COLO668 (cell line): ENCODE data around the gene TICAM2.

Experiments
- DNase-seq: peaks from one replicate; lab custom pipeline; 2025; ENCODE audit not compliant: unreplicated experiment; lab: John Stamatoyannopoulos, UW

The TICAM2 gene

GRCh38 chr5:115573133-115573532, 29.1 kb downstream of the TICAM2 start:
- DNase-seq: no peak

DNA sequence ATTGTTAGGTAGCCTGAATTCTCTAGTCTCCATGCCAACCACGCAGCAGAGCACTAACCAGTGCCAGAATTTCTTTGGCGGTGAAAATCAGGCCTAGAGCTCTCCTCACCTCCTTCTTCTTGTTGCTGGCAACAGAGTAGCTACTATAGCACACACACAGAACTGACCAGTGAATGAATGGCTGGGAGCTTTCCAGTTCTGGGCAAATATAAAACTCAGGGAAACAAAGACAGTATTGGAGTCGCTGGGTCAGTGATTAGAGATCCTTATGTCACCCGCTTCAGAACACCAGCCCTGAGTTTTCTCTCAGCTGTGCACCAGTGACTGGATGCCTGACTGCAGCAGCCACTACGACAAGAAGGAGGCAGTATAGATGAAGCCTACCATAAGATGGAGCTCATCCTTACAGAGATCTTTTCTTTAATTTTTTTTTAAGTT, 30.8 kb downstream of the TICAM2 start:
- no peak for DNase-seq

GRCh38 chr5:115568668-115569067, 33.6 kb downstream of the TICAM2 start:
- no peak for DNase-seq

DNA sequence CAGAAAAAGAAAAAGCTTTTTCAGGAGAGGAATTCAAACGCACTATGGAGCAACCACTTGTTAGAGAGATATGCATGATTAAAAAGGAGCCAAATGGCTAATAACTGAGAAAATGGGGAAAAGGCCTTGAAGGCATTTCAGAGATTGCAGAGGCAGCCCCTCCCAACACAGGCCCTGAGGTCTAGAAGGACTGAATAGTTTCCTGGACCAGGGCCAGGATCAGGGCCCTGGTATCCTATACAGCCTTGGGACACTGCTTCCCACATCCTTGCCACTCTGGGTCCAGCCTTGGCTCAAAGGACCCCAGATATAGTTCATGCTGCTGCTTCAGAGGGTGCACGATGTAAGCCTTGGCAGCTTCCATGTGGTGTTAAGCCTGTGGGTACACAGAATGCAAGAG, 37.0 kb downstream of the TICAM2 start:
- no peak for DNase-seq

- DNase-seq: no peak
Observed at GRCh38 chr5:115561176-115561575, 41.1 kb downstream of the TICAM2 start.

- no peak for DNase-seq
Observed at GRCh38 chr5:115559524-115559923, 42.8 kb downstream of the TICAM2 start.

- no peak for DNase-seq
Observed at GRCh38 chr5:115558388-115558956, 43.8 kb downstream of the TICAM2 start.

DNA sequence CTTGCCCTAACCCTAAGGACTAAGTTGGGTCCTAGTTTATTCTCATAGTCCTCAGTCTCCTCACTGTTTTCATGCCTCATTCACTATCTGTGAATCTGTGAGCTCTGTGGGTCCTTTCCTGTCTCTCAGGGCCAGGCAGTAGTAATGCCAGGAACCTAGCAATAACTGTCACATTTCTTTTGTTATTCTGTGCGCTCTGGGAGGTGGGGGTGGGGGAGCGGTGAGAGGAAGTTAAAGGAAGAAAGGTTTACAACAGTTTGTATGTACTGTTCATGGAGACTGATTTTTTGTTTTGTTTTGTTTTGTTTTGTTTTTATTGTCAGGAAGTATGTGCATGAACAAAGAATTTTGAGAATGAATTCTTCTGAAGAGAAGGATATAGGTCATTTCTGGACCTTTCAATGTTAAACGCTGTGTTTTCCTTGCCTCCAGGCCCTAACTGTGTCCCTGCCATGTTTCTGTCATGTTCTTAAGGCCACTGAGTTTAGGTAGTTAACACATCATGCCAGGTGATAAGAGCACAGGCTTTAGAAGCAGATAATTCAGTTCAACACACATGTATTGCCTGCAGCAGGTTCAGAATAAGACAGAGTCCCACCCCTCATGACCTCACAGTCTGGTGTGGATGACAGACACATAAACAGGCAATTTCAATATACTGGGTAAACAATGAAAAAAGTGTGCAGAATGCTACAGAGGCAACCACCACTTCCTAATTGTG, 44.5 kb downstream of the TICAM2 start:
- DNase-seq: no peak

DNA sequence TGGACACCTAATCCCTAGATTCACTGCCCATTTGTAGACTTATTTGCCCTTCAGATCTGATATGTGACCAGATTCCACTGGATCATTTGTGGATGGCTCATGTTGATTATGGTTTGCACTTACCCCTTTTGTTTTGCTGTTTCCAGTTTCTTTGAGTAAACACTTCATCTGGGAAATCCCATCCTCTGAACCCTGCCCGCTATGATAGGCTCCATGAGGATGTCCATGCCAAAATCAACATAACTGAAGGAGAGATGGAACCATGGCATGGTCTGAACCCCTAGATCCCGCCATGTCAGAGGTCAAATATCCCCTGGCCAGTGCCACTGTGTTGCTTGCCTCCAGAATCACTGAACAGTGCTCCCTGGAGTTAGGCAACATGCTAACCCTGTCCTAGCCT, 46.0 kb downstream of the TICAM2 start:
- DNase-seq: no peak

DNA sequence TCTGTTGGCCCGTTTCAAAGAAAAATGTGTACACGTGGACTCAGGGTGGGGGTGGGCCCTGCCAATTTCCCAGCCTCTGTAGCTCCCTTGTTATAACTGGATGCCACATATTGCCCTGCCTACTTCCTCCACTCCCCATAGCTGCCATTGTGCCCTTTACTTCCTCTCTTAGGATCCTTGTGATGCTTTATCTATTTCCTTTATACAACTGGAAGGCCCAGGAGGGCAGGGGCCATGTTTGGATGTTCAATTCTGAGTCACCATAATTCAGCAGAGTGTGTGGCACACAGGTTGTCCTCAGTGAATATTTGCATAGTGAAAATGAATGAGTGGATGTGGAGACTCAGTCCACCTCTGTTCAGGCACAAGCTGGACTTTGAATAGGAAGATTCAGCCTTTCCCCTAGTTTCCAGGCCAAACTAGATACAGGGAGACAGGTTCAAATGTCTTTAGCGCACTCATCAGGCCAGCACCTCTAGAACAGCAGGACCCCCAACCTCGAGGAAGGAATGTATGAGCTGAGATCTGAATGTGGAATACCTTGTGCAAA, 47.1 kb downstream of the TICAM2 start:
- DNase-seq: no peak

GRCh38 chr5:115553082-115553481, 49.2 kb downstream of the TICAM2 start:
- DNase-seq: no peak

- DNase-seq: no peak
Observed at GRCh38 chr5:115551415-115551814, 50.9 kb downstream of the TICAM2 start.

- DNase-seq: no peak
Observed at GRCh38 chr5:115549154-115549553, 53.1 kb downstream of the TICAM2 start.

DNA sequence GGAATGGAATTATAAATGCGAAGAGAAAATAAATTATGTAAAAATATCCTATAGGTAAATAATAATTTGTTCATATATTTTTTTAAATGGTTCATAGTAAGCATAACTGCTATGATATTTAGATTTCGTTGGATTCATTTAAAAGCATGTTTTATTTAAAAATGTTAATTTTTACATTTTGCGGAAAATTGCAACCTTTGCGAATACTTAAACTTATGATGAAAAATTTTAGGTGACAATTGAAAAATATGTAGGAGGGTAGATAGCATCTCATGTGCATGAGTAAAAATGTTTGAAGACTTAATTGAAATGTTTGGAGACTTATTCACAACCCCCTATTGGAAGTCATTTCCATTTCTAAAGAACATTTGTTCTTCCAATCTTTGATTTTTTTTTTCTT, 53.6 kb downstream of the TICAM2 start:
- no peak for DNase-seq

DNA sequence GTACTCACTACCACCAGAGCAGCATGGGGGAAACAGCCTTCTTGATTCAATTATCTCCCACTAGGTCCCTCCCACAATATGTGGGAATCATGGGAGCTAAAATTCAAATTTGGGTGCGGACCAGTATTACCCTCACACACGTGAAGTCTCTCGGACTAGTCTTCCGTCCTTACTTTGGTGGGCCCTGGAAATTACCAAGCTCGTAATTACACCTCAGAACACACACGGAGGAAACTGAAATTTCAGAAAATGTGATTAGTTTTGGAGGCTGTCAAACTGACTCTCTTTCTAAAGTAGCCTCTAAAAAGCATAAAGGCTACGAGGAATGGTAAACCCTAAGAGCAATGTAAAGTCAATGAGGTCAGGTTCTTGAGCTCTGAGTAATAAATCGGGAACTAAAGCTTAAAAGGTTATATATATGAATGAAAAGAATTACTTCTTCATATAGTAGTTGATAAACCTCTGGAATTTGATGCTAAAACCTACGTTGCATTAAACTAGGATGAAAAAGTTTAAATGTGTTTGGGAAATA, 56.9 kb downstream of the TICAM2 start:
- DNase-seq: no peak

DNA sequence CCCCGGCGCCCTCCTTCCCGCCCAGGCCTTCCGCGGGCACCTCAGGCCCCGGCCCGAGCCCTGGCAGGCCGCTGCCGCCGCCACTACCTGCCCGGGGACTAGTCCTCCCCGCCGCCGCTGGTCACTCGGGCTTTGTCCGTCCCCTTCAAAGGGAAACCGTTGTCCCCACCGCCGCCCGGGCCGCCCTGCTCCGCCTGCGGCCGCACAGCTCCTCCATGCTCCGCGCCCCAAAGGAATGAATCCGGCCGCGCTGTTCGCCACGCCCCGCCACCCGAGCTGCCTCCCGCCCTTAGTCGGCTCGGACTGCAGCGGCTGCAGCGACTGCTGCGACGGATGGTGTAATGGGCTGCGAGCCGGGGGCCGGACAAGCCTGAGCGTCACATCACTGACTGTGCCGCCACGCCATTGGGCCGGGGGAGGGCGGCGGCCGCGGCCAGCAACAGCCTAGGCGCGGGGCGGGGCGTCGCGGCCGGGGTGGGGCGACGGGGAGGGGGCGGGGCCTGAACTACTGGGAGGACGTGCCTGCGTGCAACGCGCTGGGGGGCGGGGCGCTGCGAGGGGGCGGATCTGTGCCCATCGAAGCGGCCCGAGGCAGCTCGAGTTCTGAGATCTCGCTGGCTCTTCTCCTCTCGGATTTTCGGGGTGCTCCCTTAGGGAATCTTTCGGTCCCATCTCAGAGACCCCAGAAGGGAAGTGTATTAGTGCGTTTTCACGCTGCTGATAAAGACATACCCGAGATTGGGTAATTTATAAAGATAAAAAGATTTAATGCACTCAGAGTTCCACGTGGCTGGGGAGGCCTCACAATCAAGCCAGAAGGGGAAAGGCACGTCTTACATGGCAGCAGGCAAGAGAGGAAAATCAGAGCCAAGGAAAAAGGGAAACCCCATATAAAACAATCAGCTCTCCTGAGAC, 57.6 kb downstream of the TICAM2 start, which contains the start of gene FEM1C:
Gene FEM1C, minus strand, starts transcription at position 340 of the 915 bp plus-strand sequence. CDS start 1,282 bp downstream, outside the sequence.
- DNase-seq: peak; percentile 93

GRCh38 chr5:115544043-115544435, 58.2 kb downstream of the TICAM2 start:
- peak; percentile 35 for DNase-seq

- no peak for DNase-seq
Observed at GRCh38 chr5:115543365-115544042, 58.8 kb downstream of the TICAM2 start.

DNA sequence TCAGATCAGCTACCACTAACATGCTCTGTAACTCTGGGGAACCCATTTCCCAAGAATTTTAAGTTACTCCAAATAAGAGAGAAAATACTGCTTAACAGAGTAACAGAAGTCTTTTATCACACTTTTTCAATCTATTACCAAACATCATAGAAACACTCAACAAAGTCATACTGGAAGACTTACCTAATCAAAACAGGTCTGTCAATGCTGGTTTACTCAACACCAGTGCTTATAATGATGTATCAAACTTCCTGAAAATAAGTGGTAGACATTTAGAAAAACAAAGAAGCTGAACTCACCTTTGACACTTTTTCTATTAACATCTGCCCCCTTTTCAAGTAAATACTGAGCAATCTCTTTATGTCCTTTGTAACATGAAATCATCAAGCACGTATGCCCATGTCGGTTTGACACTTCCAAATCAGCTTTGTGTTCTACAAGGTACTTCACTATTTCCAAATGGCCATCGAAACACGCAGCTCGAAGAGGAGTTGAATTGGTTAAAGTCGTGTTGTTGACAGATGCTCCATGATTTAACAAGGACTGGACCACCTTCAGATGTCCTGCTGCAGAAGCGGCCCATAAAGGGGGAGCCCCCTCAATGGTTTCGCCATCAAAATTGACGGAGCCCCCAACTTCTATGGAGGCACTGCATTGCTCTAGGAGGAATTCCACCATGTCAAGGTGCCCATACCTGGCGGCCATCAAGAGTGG, 59.5 kb downstream of the TICAM2 start:
- no peak for DNase-seq

- no peak for DNase-seq
Observed at GRCh38 chr5:115542086-115542485, 60.2 kb downstream of the TICAM2 start.
